Astrocyte (in vitro differentiated cells and primary cell): Measurements from ENCODE around the gene NUMB.

Experiments
- EZH2 ChIP-seq: IDR thresholded peaks from 2 replicates; pipeline ENCODE4 v1.6.1; 2012; ENCODE audit warnings: mild to moderate bottlenecking, low read length, inconsistent platforms; ENCODE audit not compliant: insufficient read depth
- TF ChIP-seq, protein P1 (sequence below): IDR thresholded peaks from 2 replicates; pipeline ENCODE4 v1.5.1; 2011; ENCODE audit warnings: low read depth, mild to moderate bottlenecking, inconsistent platforms, low read length, moderate library complexity; ENCODE audit not compliant: insufficient read depth

DNA sequence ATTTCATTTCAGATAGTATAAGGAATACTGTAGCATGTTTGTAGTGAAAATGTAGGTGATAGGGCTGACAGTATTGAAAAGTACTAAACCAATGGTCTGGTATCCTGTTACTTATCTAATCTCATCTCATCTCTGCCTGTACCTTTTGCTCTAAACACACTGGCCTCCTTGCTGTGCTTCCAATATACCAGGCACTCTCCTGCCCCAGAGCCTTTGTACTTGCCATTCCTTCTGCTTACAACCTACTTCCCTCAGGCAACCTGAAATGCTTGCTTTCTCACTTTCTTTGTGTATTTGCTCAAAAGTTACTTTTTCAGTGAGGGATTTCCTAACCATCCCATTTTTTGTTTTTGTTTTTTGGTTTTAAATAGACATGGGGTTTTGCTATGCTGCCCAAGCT is 119.1 kb downstream of the NUMB start:
- TF ChIP-seq, protein P1, sequence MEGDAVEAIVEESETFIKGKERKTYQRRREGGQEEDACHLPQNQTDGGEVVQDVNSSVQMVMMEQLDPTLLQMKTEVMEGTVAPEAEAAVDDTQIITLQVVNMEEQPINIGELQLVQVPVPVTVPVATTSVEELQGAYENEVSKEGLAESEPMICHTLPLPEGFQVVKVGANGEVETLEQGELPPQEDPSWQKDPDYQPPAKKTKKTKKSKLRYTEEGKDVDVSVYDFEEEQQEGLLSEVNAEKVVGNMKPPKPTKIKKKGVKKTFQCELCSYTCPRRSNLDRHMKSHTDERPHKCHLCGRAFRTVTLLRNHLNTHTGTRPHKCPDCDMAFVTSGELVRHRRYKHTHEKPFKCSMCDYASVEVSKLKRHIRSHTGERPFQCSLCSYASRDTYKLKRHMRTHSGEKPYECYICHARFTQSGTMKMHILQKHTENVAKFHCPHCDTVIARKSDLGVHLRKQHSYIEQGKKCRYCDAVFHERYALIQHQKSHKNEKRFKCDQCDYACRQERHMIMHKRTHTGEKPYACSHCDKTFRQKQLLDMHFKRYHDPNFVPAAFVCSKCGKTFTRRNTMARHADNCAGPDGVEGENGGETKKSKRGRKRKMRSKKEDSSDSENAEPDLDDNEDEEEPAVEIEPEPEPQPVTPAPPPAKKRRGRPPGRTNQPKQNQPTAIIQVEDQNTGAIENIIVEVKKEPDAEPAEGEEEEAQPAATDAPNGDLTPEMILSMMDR: no peak
- TF ChIP-seq EZH2: no peak
